H1 (cell line): ENCODE measurements around the gene EPG5. TPM values are rescaled to one million over a fixed set of nuclear protein-coding genes. Genes with fewer than 3 reads are reported as not detected.

Source experiments
- CTCF ChIA-PET: fragments of 300-600 bp; sonication (Branson Sonifier 250); formaldehyde crosslinking; loops from one replicate; lab custom pipeline; 2021; ENCODE audit not compliant: partially characterized antibody; lab: Charles Lee
- POLR2A ChIA-PET: fragments of 300-600 bp; sonication (Branson Sonifier 250); formaldehyde crosslinking; loops from one replicate; lab custom pipeline; 2021; ENCODE audit warnings: inconsistent platforms; ENCODE audit not compliant: partially characterized antibody; lab: Charles Lee
- DNase-seq, 2 experiments: peaks; one replicate each; pipeline versions ENCODE4 v3.0.0 to v3.0.0-alpha.2; 2010 to 2022; ENCODE audit warnings: low spot score in 2 of 2, low read depth in 1 of 2, mixed read lengths in 1 of 2
- FAIRE-seq: peaks from 2 replicates; lab custom pipeline; 2011; peaks lifted over from hg19 to GRCh38; lab: Jason Lieb, UNC
- H2AFZ ChIP-seq: 2 replicates; pipeline ENCODE4 v1.8.1; 2012; ENCODE audit warnings: low read length, inconsistent platforms
- H2AK5ac ChIP-seq: 2 replicates; pipeline ENCODE4 v1.6.1; 2013; ENCODE audit warnings: low read depth, low read length
- H2BK120ac ChIP-seq: replicated peaks from 2 replicates; pipeline ENCODE3; 2013; ENCODE audit warnings: low read depth, low read length, inconsistent platforms
- H2BK12ac ChIP-seq: 2 replicates; pipeline ENCODE4 v1.6.1; 2013; ENCODE audit warnings: low read depth, low read length
- H2BK15ac ChIP-seq: 2 replicates; pipeline ENCODE4 v1.6.1; 2013; ENCODE audit warnings: low read length
- H2BK20ac ChIP-seq: 2 replicates; pipeline ENCODE4 v1.6.1; 2013; ENCODE audit warnings: low read length
- H2BK5ac ChIP-seq: 2 replicates; pipeline ENCODE4 v1.6.1; 2013; ENCODE audit warnings: low read depth, low read length
- H3K14ac ChIP-seq: 2 replicates; pipeline ENCODE4 v1.6.1; 2013; ENCODE audit warnings: inconsistent platforms; ENCODE audit not compliant: insufficient read length
- H3K18ac ChIP-seq: 2 replicates; pipeline ENCODE4 v1.6.1; 2013; ENCODE audit warnings: low read length; ENCODE audit errors: extremely low read depth
- H3K23ac ChIP-seq: 2 replicates; pipeline ENCODE4 v1.6.1; 2013; ENCODE audit warnings: inconsistent platforms; ENCODE audit not compliant: insufficient read length
- H3K23me2 ChIP-seq: 2 replicates; pipeline ENCODE4 v1.6.1; 2013; ENCODE audit warnings: low read depth, low read length
- H3K27ac ChIP-seq: 2 replicates; pipeline ENCODE4 v1.6.1; 2011; ENCODE audit warnings: low read depth, low read length, inconsistent platforms
- H3K27me3 ChIP-seq, 4 experiments: replicated peaks in 1 of 4; 1 replicate in 1 of 4; 2 replicates in 3 of 4; pipeline versions ENCODE4 v1.6.1 to v1.8.1; 2011 to 2013; ENCODE audit warnings: low read length in 3 of 4, mild to moderate bottlenecking in 3 of 4, inconsistent platforms in 2 of 4, mixed read lengths in 2 of 4, moderate library complexity in 1 of 4; ENCODE audit not compliant: control insufficient read depth in 3 of 4, insufficient read depth in 3 of 4; ENCODE audit errors: extremely low read depth in 1 of 4
- H3K36me3 ChIP-seq, 4 experiments: 2 replicates each; pipeline versions ENCODE4 v1.6.1 to v1.8.1; 2011 to 2013; ENCODE audit warnings: mild to moderate bottlenecking in 4 of 4, low read length in 3 of 4, moderate library complexity in 2 of 4, control low read depth in 1 of 4, inconsistent platforms in 1 of 4; ENCODE audit not compliant: insufficient read depth in 4 of 4, control insufficient read depth in 2 of 4
- H3K4ac ChIP-seq: replicated peaks from 2 replicates; pipeline ENCODE3; 2013; ENCODE audit warnings: low read length, low read depth, mixed read lengths, inconsistent platforms; ENCODE audit not compliant: insufficient read length
- H3K4me1 ChIP-seq, 4 experiments: replicated peaks in 1 of 4; 1 replicate in 1 of 4; 2 replicates in 3 of 4; pipeline versions ENCODE4 v1.6.1 to v1.8.1; 2011 to 2013; ENCODE audit warnings: low read length in 3 of 4, inconsistent platforms in 2 of 4, mixed read lengths in 1 of 4; ENCODE audit not compliant: insufficient read depth in 4 of 4, control insufficient read depth in 3 of 4
- H3K4me2 ChIP-seq, 2 experiments: 2 replicates each; pipeline versions ENCODE4 v1.6.1 to v1.8.1; 2011 to 2013; ENCODE audit warnings: low read depth in 2 of 2, low read length in 2 of 2, control low read depth in 1 of 2, inconsistent platforms in 1 of 2, mild to moderate bottlenecking in 1 of 2; ENCODE audit not compliant: insufficient read depth in 1 of 2
- H3K4me3 ChIP-seq, 4 experiments: fragments of 200-600, 300-600 bp in 1 of 4; sonication (generic), shearing (Covaris generic), sonication (Bioruptor Twin) in 1 of 4; 2 replicates each; pipeline versions ENCODE4 v1.5.1 to v1.8.1; 2011 to 2016; ENCODE audit warnings: low read length in 4 of 4, low read depth in 3 of 4, control low read depth in 2 of 4, inconsistent platforms in 2 of 4, mild to moderate bottlenecking in 2 of 4, mixed read lengths in 1 of 4, moderate library complexity in 1 of 4; ENCODE audit not compliant: insufficient read depth in 2 of 4; ENCODE audit errors: extremely low read depth in 1 of 4
- H3K56ac ChIP-seq: replicated peaks from 2 replicates; pipeline ENCODE3; 2013; ENCODE audit warnings: low read depth, mild to moderate bottlenecking, mixed read lengths, low read length, inconsistent platforms; ENCODE audit not compliant: insufficient read length
- H3K79me1 ChIP-seq: 2 replicates; pipeline ENCODE4 v1.6.1; 2013; ENCODE audit warnings: low read depth, low read length, control low read depth
- H3K79me2 ChIP-seq, 2 experiments: 2 replicates each; pipeline versions ENCODE4 v1.6.1 to v1.8.1; 2012 to 2013; ENCODE audit warnings: low read length in 2 of 2, mild to moderate bottlenecking in 2 of 2, inconsistent platforms in 1 of 2; ENCODE audit not compliant: insufficient read depth in 2 of 2, control insufficient read depth in 1 of 2
- H3K9ac ChIP-seq, 4 experiments: replicated peaks in 1 of 4; 1 replicate in 1 of 4; 2 replicates in 3 of 4; pipeline versions ENCODE4 v1.6.1 to v1.8.1; 2011 to 2013; ENCODE audit warnings: low read depth in 3 of 4, low read length in 3 of 4, control low read depth in 2 of 4, mild to moderate bottlenecking in 2 of 4, moderate library complexity in 2 of 4, inconsistent platforms in 1 of 4; ENCODE audit errors: extremely low read depth in 1 of 4
- H3K9me3 ChIP-seq, 2 experiments: 2 replicates each; pipeline versions ENCODE4 v1.6.1 to v1.8.1; 2012 to 2013; ENCODE audit warnings: mild to moderate bottlenecking in 2 of 2, moderate library complexity in 2 of 2, control low read depth in 1 of 2, inconsistent platforms in 1 of 2, low read depth in 1 of 2, low read length in 1 of 2, mixed read lengths in 1 of 2; ENCODE audit not compliant: insufficient read depth in 2 of 2
- H4K20me1 ChIP-seq, 2 experiments: replicated peaks in 1 of 2; 2 replicates each; pipeline versions ENCODE3 to v1.8.1; 2011 to 2013; ENCODE audit warnings: inconsistent platforms in 2 of 2, low read length in 2 of 2, mild to moderate bottlenecking in 1 of 2; ENCODE audit not compliant: insufficient read depth in 2 of 2, control insufficient read depth in 1 of 2
- H4K5ac ChIP-seq: 2 replicates; pipeline ENCODE4 v1.6.1; 2013; ENCODE audit warnings: low read length, low read depth, mixed read lengths, inconsistent platforms; ENCODE audit not compliant: insufficient read length
- H4K8ac ChIP-seq: 2 replicates; pipeline ENCODE4 v1.8.0; 2013; ENCODE audit warnings: mild to moderate bottlenecking, moderate library complexity, low read length, inconsistent platforms; ENCODE audit not compliant: insufficient read depth; ENCODE audit errors: extremely low read depth
- H4K91ac ChIP-seq: replicated peaks from 2 replicates; pipeline ENCODE3; 2013; ENCODE audit warnings: low read length, mixed read lengths, inconsistent platforms; ENCODE audit not compliant: insufficient read length
- BCL11A ChIP-seq, 2 experiments: IDR thresholded peaks; one replicate each; pipeline ENCODE4 v1.6.1; 2011; ENCODE audit warnings: low read depth in 2 of 2, low read length in 2 of 2, mild to moderate bottlenecking in 2 of 2
- CBX8 ChIP-seq: fragments of 300-800, 300-1000 bp; sonication (generic); IDR thresholded peaks from 2 replicates; pipeline ENCODE4 v1.7.1; 2016; ENCODE audit warnings: low read depth, low read length, borderline replicate concordance
- CHD2 ChIP-seq: IDR thresholded peaks from 2 replicates; pipeline ENCODE4 v1.6.1; 2012; ENCODE audit warnings: low read length, improper control_type of control experiment
- EP300 ChIP-seq, 2 experiments: IDR thresholded peaks; 1 replicate in 1 of 2; 2 replicates in 1 of 2; pipeline ENCODE4 v1.6.1; 2011 to 2012; ENCODE audit warnings: low read depth in 2 of 2, low read length in 2 of 2, mild to moderate bottlenecking in 2 of 2, borderline replicate concordance in 1 of 2, inconsistent platforms in 1 of 2, moderate library complexity in 1 of 2
- GTF2F1 ChIP-seq: IDR thresholded peaks from 2 replicates; pipeline ENCODE4 v1.6.1; 2012; ENCODE audit warnings: low read depth, low read length, improper control_type of control experiment, borderline replicate concordance
- POLR2A ChIP-seq, 2 experiments: IDR thresholded peaks; 1 replicate in 1 of 2; 2 replicates in 1 of 2; pipeline ENCODE4 v1.6.1; 2011; ENCODE audit warnings: low read depth in 2 of 2, low read length in 2 of 2, mild to moderate bottlenecking in 2 of 2; ENCODE audit errors: control extremely low read depth in 1 of 2
- RXRA ChIP-seq: IDR thresholded peaks from 2 replicates; pipeline ENCODE4 v1.6.1; 2011; ENCODE audit warnings: low read depth, mild to moderate bottlenecking, low read length, moderate library complexity; ENCODE audit not compliant: insufficient read depth
- TBP ChIP-seq: IDR thresholded peaks from 2 replicates; pipeline ENCODE4 v1.6.1; 2011; ENCODE audit warnings: low read depth, low read length, improper control_type of control experiment
- WGBS, 2 experiments: shearing (Covaris generic) in 1 of 2; methylation state at CpG; one replicate each; pipeline versions ENCODE4 v1.1.6 to v1.1.7; 2013 to 2015; ENCODE audit warnings: low lambda C conversion rate in 2 of 2, mixed read lengths in 2 of 2, inconsistent platforms in 1 of 2, low coverage in 1 of 2, missing lambda C conversion rate in 1 of 2; ENCODE audit not compliant: insufficient replicate concordance in 2 of 2, insufficient coverage in 1 of 2, insufficient read length in 1 of 2; ENCODE audit errors: extremely low coverage in 1 of 2, missing lambda C conversion rate in 1 of 2; 5-methylcytosine and 5-hydroxymethylcytosine counted together
- polyA plus RNA-seq, 7 experiments: library from polyadenylated mRNA; depleted of rRNA in 3 of 7; stranded (reverse) in 5 of 7; unstranded in 2 of 7; fragments of >200 nt in 5 of 7; fragments of 200-250 nt in 2 of 7; gene quantifications; 1 replicate in 5 of 7; 2 replicates in 1 of 7; 4 replicates in 1 of 7; pipeline versions ENCODE4 v1.2.1 to v1.2.3, GENCODE V29; 2011 to 2013; ENCODE audit warnings: missing spikeins in 2 of 7, mixed read lengths in 2 of 7
- total RNA-seq: library from RNA; stranded (reverse); fragmentation: NEBNext Ultra II Directional; extraction: Animal tissue kit (Norgen Biotek cat#: 25700); gene quantifications from 2 replicates; pipeline ENCODE4 v1.2.1, GENCODE V29; 2021
- TF ChIP-seq, protein P1 (sequence below): IDR thresholded peaks from 2 replicates; pipeline ENCODE4 v1.6.1; 2011; ENCODE audit warnings: low read length, improper control_type of control experiment

The EPG5 gene
- total and polyA plus RNA-seq, 2 of the 8 experiments (the other 6 are each of a cell fraction or from before 2014, with no cell fraction given) = 14.1 to 18.3 TPM

DNA sequence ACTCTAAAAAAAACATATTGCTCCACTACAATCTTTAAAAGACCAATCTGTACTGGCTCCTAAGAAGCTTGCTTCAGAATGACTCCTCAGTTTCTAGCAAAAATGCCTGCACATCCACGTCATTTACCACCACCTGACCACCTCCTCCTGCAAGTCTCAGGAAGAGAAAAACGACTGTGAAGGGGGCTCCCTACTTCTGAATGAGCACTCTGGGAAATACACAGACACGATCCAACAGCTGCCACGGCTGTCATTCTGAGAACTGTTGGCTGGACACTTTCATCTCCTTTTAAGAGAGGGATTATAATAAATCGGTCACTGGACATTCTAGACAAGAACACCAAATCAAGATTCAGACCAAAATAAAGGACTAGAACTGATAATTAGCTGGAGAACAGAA, 21.5 kb downstream of the EPG5 start:
- Histone ChIP-seq H3K18ac (no peak overlapping the region), H3K14ac (no peak overlapping the region), H2BK20ac (no peak overlapping the region), H2AFZ (no peak overlapping the region), H3K23me2 (no peaks in the 10 kb centered on the region), H3K79me2 (no peaks in the 10 kb centered on the region), H2AK5ac (no peak overlapping the region), H4K8ac (no peak overlapping the region), H4K91ac (no peak overlapping the region), H3K27ac (no peak overlapping the region), H3K4me2 (no peak overlapping the region), H2BK5ac (no peak overlapping the region), H3K79me1 (no peaks in the 10 kb centered on the region), H3K9me3 (no peaks in the 10 kb centered on the region), H3K56ac (no peak overlapping the region), H3K9ac (no peak overlapping the region), H3K36me3 (peaks cover 14 to 52% (median 30%) of the 10 kb centered on the region in 4 experiments), H2BK12ac (no peak overlapping the region), H2BK120ac (no peak overlapping the region), H3K4me1 (no peaks in the 10 kb centered on the region), H4K20me1 (no peaks in the 10 kb centered on the region), H3K27me3 (no peaks in the 10 kb centered on the region), H3K23ac (no peak overlapping the region), H4K5ac (no peak overlapping the region), H3K4me3 (no peak overlapping the region), H2BK15ac (no peak overlapping the region), H3K4ac (no peak overlapping the region)
- no peak for DNase-seq
- WGBS, 2 experiments = 78% methylated on average over 5 of the region's 5 CpGs; no CpG with 5 or more reads in 1 of the 2 experiments
- ChIA-PET POLR2A (no interaction called here), CTCF (interaction anchor here (1.1 to 1.6 kb wide), 2 partner anchors 34 to 128 kb away, joined by 3 read pairs; no protein-coding TSS in a partner anchor)
- no peak for FAIRE-seq
- TF ChIP-seq CHD2 (no peak), CBX8 (no peak), RXRA (no peak), GTF2F1 (no peak), TBP (no peak), EP300 (IDR thresholded peaks at IDR 0.05; ENCODE audit: borderline replicate concordance in 1 of 2, low read depth in 2 of 2, low read length in 2 of 2) (no peak), POLR2A (IDR thresholded peaks at IDR 0.05; ENCODE audit: control extremely low read depth in 1 of 2, low read depth in 2 of 2, low read length in 2 of 2) (no peak), BCL11A (IDR thresholded peaks at IDR 0.05; ENCODE audit: low read depth in 2 of 2, low read length in 2 of 2) (no peak)
- TF ChIP-seq, protein P1, sequence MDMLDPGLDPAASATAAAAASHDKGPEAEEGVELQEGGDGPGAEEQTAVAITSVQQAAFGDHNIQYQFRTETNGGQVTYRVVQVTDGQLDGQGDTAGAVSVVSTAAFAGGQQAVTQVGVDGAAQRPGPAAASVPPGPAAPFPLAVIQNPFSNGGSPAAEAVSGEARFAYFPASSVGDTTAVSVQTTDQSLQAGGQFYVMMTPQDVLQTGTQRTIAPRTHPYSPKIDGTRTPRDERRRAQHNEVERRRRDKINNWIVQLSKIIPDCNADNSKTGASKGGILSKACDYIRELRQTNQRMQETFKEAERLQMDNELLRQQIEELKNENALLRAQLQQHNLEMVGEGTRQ = no peak
